Mucosa of descending colon (tissue), 3 donors: ENCODE results near the gene MYO16. TPM values are rescaled to one million over a fixed set of nuclear protein-coding genes. Genes with fewer than 3 reads are reported as not detected.
A peak's percentile ranks its signal among the peaks of the same experiment; 100 is the strongest.

ENCODE experiments used
- ATAC-seq: fragments of 200-7000 bp; cut with Tn5 transposase; one replicate; pipeline ENCODE4 v1.9.1; 2020; ENCODE audit warnings: mild to moderate bottlenecking, moderate library complexity
- DNase-seq, 3 donors: peaks; one replicate each; pipeline ENCODE4 v3.0.0-alpha.2; 2020
- H3K36me3 ChIP-seq: fragments of 200-600 bp; one replicate; pipeline ENCODE4 v1.8.0; 2021; ENCODE audit warnings: low read depth, mild to moderate bottlenecking
- H3K4me1 ChIP-seq: fragments of 200-600 bp; one replicate; pipeline ENCODE4 v1.8.0; 2021; ENCODE audit warnings: low read depth, mild to moderate bottlenecking
- H3K4me3 ChIP-seq: fragments of 200-600 bp; one replicate; pipeline ENCODE4 v1.8.0; 2021; ENCODE audit warnings: mild to moderate bottlenecking
- H3K9me3 ChIP-seq: fragments of 200-600 bp; one replicate; pipeline ENCODE4 v1.8.0; 2021; ENCODE audit warnings: mild to moderate bottlenecking
- intact Hi-C, 2 donors: fragments of 100-400 bp; cut with DNase I in 1 of 2; cut with micrococcal nuclease in 1 of 2; formaldehyde crosslinking; loops; one replicate each; pipeline versions ENCODE4 v1.11.0 to v1.11.1; 2022; cut with DNase I, micrococcal nuclease
- total RNA-seq, 3 donors: library from RNA; stranded (reverse); fragmentation: NEBNext Ultra II Directional in 2 of 3; extraction: Animal tissue kit (Norgen Biotek cat#: 25700) in 2 of 3; gene quantifications; one replicate each; pipeline versions ENCODE4 v1.2.1 to v1.2.4, GENCODE V29; 2021 to 2023
- TF ChIP-seq, protein P1 (sequence below): fragments of 200-600 bp; IDR thresholded peaks from one replicate; pipeline ENCODE4 v1.8.0; 2022; ENCODE audit warnings: antibody characterized with exemption, mild to moderate bottlenecking
- donor health status: DM: no; HTN: no; CAD: no; lungs with moderate emphysema.
- donor health status: DM: no; HTN: no; CAD: no.
- donor health status: DM: no; HTN: yes; CAD: no.

The MYO16 gene
- total RNA-seq, 3 donors from 2014 or later, result 0.06 TPM; not detected in 2

DNA sequence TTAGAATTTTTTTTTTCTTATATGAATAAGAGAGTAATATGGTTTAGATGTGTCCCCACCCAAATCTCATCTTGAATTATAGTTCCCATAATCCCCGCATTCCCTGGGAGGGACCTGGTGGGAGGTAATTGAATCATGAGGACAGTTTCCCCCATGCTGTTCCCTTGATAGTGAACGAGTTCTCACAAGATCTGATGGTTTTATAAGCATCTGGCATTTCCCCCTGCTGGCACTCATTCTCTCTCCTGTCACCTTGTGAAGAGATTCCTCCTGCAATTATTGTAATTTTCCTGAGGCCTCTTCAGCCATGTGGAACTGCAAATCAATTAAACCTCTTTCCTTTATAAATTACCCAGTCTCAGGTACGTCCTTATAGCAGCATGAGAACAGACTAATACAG, 205.7 kb downstream of the MYO16 start:
- ATAC-seq, result no peak
- Histone ChIP-seq H3K4me3 (no peak overlapping the region), H3K36me3 (no peaks in the 10 kb centered on the region), H3K4me1 (no peaks in the 10 kb centered on the region), H3K9me3 (no peaks in the 10 kb centered on the region)
- no peak for DNase-seq
- intact Hi-C loops, result no loop called here
- TF ChIP-seq, protein P1, sequence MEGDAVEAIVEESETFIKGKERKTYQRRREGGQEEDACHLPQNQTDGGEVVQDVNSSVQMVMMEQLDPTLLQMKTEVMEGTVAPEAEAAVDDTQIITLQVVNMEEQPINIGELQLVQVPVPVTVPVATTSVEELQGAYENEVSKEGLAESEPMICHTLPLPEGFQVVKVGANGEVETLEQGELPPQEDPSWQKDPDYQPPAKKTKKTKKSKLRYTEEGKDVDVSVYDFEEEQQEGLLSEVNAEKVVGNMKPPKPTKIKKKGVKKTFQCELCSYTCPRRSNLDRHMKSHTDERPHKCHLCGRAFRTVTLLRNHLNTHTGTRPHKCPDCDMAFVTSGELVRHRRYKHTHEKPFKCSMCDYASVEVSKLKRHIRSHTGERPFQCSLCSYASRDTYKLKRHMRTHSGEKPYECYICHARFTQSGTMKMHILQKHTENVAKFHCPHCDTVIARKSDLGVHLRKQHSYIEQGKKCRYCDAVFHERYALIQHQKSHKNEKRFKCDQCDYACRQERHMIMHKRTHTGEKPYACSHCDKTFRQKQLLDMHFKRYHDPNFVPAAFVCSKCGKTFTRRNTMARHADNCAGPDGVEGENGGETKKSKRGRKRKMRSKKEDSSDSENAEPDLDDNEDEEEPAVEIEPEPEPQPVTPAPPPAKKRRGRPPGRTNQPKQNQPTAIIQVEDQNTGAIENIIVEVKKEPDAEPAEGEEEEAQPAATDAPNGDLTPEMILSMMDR, result no peak

DNA sequence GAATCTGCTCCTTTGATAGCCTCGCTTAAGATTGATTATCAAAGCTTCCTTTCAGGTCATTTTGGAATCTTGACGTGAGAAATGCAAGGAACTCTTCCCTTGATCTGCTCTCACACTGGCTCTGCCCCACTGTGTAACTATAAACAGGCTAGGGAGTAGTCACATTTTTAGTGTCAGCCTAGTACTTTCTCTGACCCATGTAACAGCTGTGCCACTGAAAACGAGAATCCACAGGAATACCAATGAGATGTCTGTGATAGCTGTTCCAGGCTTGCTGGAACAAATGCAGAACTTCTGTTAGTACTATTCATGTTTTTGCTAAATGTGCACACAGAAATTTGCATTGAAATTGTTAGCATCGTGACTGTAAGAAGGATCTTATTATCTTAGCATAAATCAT, 221.3 kb downstream of the MYO16 start:
- Histone ChIP-seq H3K4me3 (no peak overlapping the region), H3K9me3 (no peaks in the 10 kb centered on the region), H3K36me3 (no peaks in the 10 kb centered on the region), H3K4me1 (no peaks in the 10 kb centered on the region)
- intact Hi-C loops, result no loop called here
- TF ChIP-seq, protein P1, result no peak
- DNase-seq, result no peak
- no peak for ATAC-seq

DNA sequence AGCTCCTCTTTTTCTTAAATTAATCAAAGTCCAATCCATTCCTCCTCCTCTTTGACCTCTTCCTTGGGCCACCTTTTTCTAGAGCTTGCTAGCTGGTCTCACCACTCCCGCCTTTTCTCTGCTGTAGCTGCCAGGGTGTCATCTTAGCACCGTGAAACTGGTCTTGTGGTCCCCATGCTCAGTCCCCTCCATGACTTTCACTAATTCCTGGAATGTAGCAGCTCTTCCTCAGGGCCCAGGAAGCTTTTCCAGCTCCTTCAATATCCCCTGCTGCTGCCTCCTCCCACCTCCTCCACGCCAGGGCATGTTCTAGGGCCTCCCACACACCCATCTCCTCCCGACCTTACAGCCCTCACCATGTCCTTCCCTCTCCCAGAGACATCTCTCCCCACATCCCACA, 222.2 kb downstream of the MYO16 start:
- TF ChIP-seq, protein P1, result no peak
- ATAC-seq (no peak), DNase-seq (no peak)
- H3K4me3 ChIP-seq, result no peak overlapping the region
- H3K9me3 ChIP-seq, result no peaks in the 10 kb centered on the region
- H3K4me1 ChIP-seq, result no peaks in the 10 kb centered on the region
- H3K36me3 ChIP-seq, result no peaks in the 10 kb centered on the region
- intact Hi-C loops, result no loop called here

DNA sequence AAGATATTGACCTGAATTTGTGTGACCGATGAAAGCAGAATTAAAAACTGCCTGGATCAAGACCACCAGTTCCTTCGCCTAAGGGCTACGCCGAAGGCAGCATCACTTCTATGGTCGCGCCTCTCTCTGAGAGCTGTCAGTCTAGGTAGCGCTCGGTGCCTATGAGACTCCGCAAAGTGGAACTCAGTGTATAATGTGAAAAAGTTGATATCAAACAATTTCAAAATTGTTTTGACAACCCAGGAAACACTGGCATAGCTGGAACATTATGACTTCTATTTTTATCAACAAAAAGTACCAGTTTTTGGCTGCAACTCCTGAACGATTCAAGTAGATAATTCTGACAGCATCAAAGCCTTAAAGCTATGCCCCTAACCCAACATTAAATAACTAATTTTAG, 223.6 kb downstream of the MYO16 start:
- no peak for DNase-seq
- no peak for ATAC-seq
- intact Hi-C loops, result no loop called here
- no peaks in the 10 kb centered on the region for H3K9me3 ChIP-seq
- H3K36me3 ChIP-seq, result no peaks in the 10 kb centered on the region
- H3K4me3 ChIP-seq, result no peak overlapping the region
- H3K4me1 ChIP-seq, result no peaks in the 10 kb centered on the region
- TF ChIP-seq, protein P1, result no peak

- peak; percentile 36 for ATAC-seq
- TF ChIP-seq, protein P1, result no peak
- H3K9me3 ChIP-seq, result no peaks in the 10 kb centered on the region
- H3K4me3 ChIP-seq, result no peak overlapping the region
- intact Hi-C loops, result no loop called here
- no peak for DNase-seq
- peaks cover 4% of the 10 kb centered on the region for H3K4me1 ChIP-seq
- no peaks in the 10 kb centered on the region for H3K36me3 ChIP-seq
Observed at GRCh38 chr13:108855737-108856387, 226.5 kb downstream of the MYO16 start.

- TF ChIP-seq, protein P1, result no peak
- DNase-seq, result no peak
- ATAC-seq, result no peak
- Histone ChIP-seq H3K4me3 (no peak overlapping the region), H3K9me3 (no peaks in the 10 kb centered on the region), H3K4me1 (peaks cover 4% of the 10 kb centered on the region), H3K36me3 (no peaks in the 10 kb centered on the region)
- intact Hi-C loops, result no loop called here
Observed at GRCh38 chr13:108858676-108859075, 229.3 kb downstream of the MYO16 start.
